Keratinocyte (primary cell): Measurements from ENCODE around the gene SORL1-AS1.

Experiments used
- CTCF ChIP-seq, 3 experiments: IDR thresholded peaks in 1 of 3; conservative IDR thresholded peaks in 1 of 3; optimal IDR thresholded peaks in 1 of 3; 2 replicates in 2 of 3; 3 replicates in 1 of 3; pipeline versions ENCODE3 to v1.5.1; 2011; ENCODE audit warnings: low read length in 3 of 3, mild to moderate bottlenecking in 3 of 3, moderate library complexity in 2 of 3, control low read depth in 1 of 3, inconsistent platforms in 1 of 3; ENCODE audit not compliant: insufficient read depth in 2 of 3; ENCODE audit errors: extremely low read depth in 1 of 3
- EZH2 ChIP-seq: IDR thresholded peaks from one replicate; pipeline ENCODE4 v1.6.1; 2012; ENCODE audit warnings: inconsistent platforms, mild to moderate bottlenecking, low read length, moderate library complexity

GRCh38 chr11:121455115-121455514 lies 2.3 kb upstream of the SORL1-AS1 start:
- TF ChIP-seq CTCF (optimal IDR thresholded peaks at IDR 0.05 in 1 of 3, IDR thresholded peaks at IDR 0.05 in 1 of 3, conservative IDR thresholded peaks at IDR 0.05 in 1 of 3; ENCODE audit: extremely low read depth in 1 of 3, insufficient read depth in 2 of 3, low read length in 3 of 3) (no peak), EZH2 (no peak)
